T-helper 1 cell treated with Interleukin-12 subunit alpha and Interleukin-12 subunit beta and Interleukin-4 antibody, amounts not matched to agents 30 μg/mL and 1 μg/mL, for 36 hours (primary cell): ENCODE results near the gene BCKDHA.
"Not testable (repeated sequence)": the region's sequence is repeated elsewhere in the genome, so short reads cannot be mapped to it uniquely, and the experiment has no call there.

Experiments used
- H3K27ac Mint-ChIP-seq: one replicate; pipeline ENCODE4 v1.8.0; 2021; ENCODE audit warnings: mild to moderate bottlenecking, mixed read lengths
- H3K27me3 Mint-ChIP-seq: one replicate; pipeline ENCODE4 v1.8.0; 2021; ENCODE audit warnings: low read depth, mixed read lengths
- H3K36me3 Mint-ChIP-seq: one replicate; pipeline ENCODE4 v1.8.0; 2021; ENCODE audit warnings: low read depth, mixed read lengths
- H3K4me1 Mint-ChIP-seq: one replicate; pipeline ENCODE4 v1.8.0; 2021; ENCODE audit warnings: low read depth, mixed read lengths
- H3K4me3 Mint-ChIP-seq: one replicate; pipeline ENCODE4 v1.8.0; 2021; ENCODE audit warnings: mild to moderate bottlenecking, moderate library complexity, mixed read lengths
- H3K9me3 Mint-ChIP-seq: one replicate; pipeline ENCODE4 v1.8.0; 2021; ENCODE audit warnings: mixed read lengths

The BCKDHA gene

DNA sequence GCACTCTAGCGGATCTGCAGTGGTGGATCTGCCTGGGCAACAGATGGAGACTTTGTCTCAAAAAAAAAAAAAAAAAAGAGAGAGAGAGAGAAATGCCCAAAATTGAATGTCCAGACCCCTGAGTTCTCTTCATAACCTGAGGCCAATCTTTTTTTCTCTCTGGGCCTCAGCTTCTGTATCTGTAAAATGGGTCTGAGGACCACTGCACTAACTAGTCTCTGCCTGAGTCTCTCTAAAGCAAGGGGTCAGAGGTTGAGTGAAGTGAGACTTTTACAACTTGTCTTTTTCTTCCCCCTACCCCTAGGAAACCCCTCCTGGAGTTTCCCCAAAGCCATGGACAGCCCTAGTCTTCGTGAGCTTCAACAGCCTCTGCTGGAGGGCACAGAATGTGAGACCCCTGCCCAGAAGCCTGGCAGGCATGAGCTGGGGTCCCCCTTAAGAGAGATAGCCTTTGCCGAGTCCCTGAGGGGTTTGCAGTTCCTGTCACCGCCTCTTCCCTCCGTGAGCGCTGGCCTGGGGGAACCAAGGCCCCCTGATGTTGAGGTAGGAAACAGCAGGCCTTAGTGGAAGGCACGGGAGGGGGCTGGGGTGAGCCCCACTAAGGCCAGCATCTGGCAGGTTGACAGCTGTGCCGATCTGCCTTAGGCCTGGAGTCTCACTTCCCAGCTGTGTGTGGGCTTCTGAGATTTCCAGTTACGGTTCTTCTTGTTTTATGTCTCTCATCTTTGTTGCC is 19.5 kb upstream of the BCKDHA start:
- no peaks in the 10 kb centered on the region for H3K27me3 Mint-ChIP-seq
- H3K27ac Mint-ChIP-seq = no peak overlapping the region
- H3K4me1 Mint-ChIP-seq = peaks cover 10% of the 10 kb centered on the region
- H3K4me3 Mint-ChIP-seq = no peak overlapping the region
- H3K36me3 Mint-ChIP-seq = no peaks in the 10 kb centered on the region
- H3K9me3 Mint-ChIP-seq = no peaks in the 10 kb centered on the region

DNA sequence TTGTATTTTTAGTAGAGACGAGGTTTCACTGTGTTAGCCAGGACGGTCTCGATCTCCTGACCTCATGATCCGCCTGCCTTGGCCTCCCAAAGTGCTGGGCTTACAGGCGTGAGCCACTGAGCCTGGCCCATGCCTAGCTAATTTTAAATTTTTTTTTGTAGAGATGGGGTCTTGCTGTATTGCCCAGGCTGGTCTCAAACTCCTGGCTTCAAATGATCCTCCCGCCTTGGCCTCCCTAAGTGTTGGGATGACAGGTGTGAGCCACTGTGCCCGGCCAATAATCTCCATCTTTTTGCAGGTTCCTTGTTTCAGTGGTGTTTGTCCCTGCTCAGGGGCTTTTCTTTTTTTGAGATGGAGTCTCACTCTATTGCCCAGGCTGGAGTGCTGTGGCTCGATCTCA is 16.1 kb upstream of the BCKDHA start:
- not testable (repeated sequence) for H3K4me1 Mint-ChIP-seq, H3K4me3 Mint-ChIP-seq

DNA sequence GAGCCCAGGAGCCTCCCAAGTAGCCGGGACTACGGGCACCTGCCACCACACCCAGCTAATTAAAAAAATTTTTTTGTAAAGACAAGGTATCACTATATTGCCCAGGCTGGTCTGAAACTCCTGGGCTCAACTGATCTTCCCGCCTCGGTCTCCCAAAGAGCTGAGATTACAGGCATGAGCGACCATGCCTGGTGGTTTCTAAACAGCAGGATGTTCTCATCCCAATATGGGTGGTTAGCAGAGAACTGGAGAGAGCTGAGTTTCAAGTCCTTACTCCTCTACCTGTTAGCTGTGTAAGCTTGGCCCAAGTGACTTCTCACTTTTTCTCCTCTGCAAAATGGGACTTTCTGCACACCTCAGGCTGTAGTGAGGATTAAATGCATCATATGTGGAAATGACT is 13.3 kb upstream of the BCKDHA start:
- Mint-ChIP-seq H3K4me1 (no peaks in the 10 kb centered on the region), H3K27me3 (no peaks in the 10 kb centered on the region), H3K4me3 (no peak overlapping the region), H3K36me3 (no peaks in the 10 kb centered on the region), H3K27ac (no peak overlapping the region), H3K9me3 (no peaks in the 10 kb centered on the region)

More for the DNA sequence above, 16.1 kb upstream of the BCKDHA start:
- H3K9me3 Mint-ChIP-seq, H3K27me3 Mint-ChIP-seq, H3K36me3 Mint-ChIP-seq, H3K27ac Mint-ChIP-seq: not testable (repeated sequence)

DNA sequence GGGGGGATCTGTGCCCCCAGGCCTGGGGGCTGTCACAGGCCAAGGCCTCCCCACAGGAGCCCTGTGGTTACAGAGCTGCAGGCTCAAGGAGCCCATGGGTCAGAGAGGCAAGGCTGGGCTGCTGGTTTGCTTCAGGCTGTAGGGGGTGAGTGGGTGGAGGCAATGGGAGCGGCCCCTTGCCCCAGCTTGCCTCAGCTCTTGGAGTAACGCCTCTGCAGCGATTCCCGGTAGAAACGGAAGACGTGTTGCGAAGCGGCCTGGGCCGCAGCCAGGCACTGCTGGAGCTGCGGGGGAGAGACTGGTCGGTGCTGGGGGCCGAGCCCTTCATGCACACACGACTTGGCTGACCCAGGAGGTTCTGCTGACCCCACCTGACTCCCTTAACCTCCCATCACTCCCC is 11.2 kb upstream of the BCKDHA start:
- peaks cover 2% of the 10 kb centered on the region for H3K36me3 Mint-ChIP-seq
- no peaks in the 10 kb centered on the region for H3K4me1 Mint-ChIP-seq
- no peak overlapping the region for H3K27ac Mint-ChIP-seq
- H3K9me3 Mint-ChIP-seq = no peaks in the 10 kb centered on the region
- no peak overlapping the region for H3K4me3 Mint-ChIP-seq
- no peaks in the 10 kb centered on the region for H3K27me3 Mint-ChIP-seq

GRCh38 chr19:41391618-41392017 is 6.0 kb upstream of the BCKDHA start:
- H3K36me3 Mint-ChIP-seq = peaks cover 8% of the 10 kb centered on the region
- no peak overlapping the region for H3K4me3 Mint-ChIP-seq
- no peaks in the 10 kb centered on the region for H3K9me3 Mint-ChIP-seq
- peaks cover 13% of the 10 kb centered on the region for H3K4me1 Mint-ChIP-seq
- no peaks in the 10 kb centered on the region for H3K27me3 Mint-ChIP-seq
- no peak overlapping the region for H3K27ac Mint-ChIP-seq

DNA sequence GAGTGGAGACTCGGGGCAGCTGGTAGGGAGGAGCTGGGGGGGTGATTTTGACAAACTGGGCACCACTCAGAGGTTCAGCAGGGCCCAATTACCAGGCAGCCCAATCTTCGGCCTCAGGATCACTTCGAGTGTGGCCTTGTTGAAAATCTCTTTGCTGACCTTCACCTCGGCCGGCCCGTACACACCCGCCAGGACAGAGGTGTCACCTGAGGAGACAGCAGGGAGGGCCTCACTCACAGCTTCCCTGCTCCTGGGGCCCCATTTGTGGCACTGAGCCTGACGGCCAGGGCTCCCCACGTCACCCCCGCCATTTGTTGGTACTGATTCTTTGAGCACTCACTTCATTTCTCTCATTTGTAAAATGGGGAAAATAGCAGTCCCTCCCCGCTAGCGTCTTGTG is 4.8 kb upstream of the BCKDHA start:
- Mint-ChIP-seq H3K4me1 (peaks cover 13% of the 10 kb centered on the region), H3K4me3 (no peak overlapping the region), H3K36me3 (peaks cover 9% of the 10 kb centered on the region), H3K9me3 (no peaks in the 10 kb centered on the region), H3K27ac (no peak overlapping the region), H3K27me3 (no peaks in the 10 kb centered on the region)

GRCh38 chr19:41395355-41395754 is 2.3 kb upstream of the BCKDHA start:
- peak overlapping the region; percentile 67 for H3K27ac Mint-ChIP-seq
- H3K9me3 Mint-ChIP-seq = no peaks in the 10 kb centered on the region

DNA sequence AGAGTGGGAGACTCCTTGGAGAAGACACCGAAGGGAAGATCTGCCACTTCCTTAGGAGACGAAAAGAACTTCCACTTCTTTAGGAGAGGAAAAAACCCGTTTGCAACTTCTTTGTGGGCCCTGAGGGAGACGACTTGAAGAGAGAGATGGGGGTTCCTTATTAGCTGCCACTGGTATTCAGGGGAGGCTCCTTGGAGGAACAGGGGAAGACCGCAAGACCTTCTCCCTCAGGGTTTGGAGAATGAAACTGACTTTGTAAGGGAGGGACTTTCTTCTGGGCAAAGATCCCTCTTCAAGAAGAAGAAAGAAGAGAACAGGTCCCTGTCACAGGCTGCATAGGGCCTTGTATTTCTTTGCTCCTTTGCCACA is 416 bp downstream of the BCKDHA start:
- Mint-ChIP-seq H3K27ac (peak overlapping the region; percentile 100), H3K36me3 (peaks cover 4% of the 10 kb centered on the region), H3K27me3 (no peaks in the 10 kb centered on the region), H3K4me1 (peaks cover 29% of the 10 kb centered on the region), H3K4me3 (peak overlapping the region; percentile 97), H3K9me3 (no peaks in the 10 kb centered on the region)

More at GRCh38 chr19:41395355-41395754, 2.3 kb upstream of the BCKDHA start:
- Mint-ChIP-seq H3K4me1 (peaks cover 29% of the 10 kb centered on the region), H3K4me3 (peak overlapping the region; percentile 74), H3K27me3 (no peaks in the 10 kb centered on the region), H3K36me3 (peaks cover 9% of the 10 kb centered on the region)

GRCh38 chr19:41398598-41398997 is 980 bp downstream of the BCKDHA start:
- no peaks in the 10 kb centered on the region for H3K27me3 Mint-ChIP-seq
- peak overlapping the region; percentile 100 for H3K27ac Mint-ChIP-seq
- H3K4me1 Mint-ChIP-seq = peaks cover 29% of the 10 kb centered on the region
- no peaks in the 10 kb centered on the region for H3K9me3 Mint-ChIP-seq
- H3K4me3 Mint-ChIP-seq = peak overlapping the region; percentile 97
- H3K36me3 Mint-ChIP-seq = peaks cover 4% of the 10 kb centered on the region

DNA sequence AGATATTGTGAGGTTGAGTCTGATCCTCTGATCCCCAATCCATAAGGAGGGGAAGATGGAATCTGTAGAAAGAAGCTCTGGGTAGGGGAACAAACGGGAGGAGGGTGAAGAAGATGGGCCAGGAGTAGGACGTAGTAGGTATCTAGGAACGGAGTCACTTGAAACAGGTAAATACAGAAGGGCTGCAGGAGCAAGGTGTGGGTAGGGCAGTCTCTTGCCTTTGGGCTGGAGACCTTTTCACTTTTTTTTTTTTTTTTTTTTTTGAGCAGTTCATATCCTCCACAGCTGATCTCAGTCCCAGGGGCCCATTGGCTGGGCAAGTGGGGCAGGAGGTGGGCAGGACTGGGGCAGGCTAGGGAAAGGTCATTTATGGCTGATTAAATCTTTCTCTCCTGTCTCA is 1.5 kb downstream of the BCKDHA start:
- Mint-ChIP-seq H3K9me3 (no peaks in the 10 kb centered on the region), H3K36me3 (peaks cover 4% of the 10 kb centered on the region), H3K27me3 (no peaks in the 10 kb centered on the region), H3K4me3 (peak overlapping the region; percentile 97), H3K27ac (peak overlapping the region; percentile 18), H3K4me1 (peaks cover 29% of the 10 kb centered on the region)

- Mint-ChIP-seq H3K27ac (peak overlapping the region; percentile 42), H3K4me3 (peak overlapping the region; percentile 64), H3K36me3 (peaks cover 4% of the 10 kb centered on the region), H3K27me3 (no peaks in the 10 kb centered on the region), H3K4me1 (peaks cover 29% of the 10 kb centered on the region), H3K9me3 (no peaks in the 10 kb centered on the region)
Observed at GRCh38 chr19:41399525-41399924, 1.9 kb downstream of the BCKDHA start.

DNA sequence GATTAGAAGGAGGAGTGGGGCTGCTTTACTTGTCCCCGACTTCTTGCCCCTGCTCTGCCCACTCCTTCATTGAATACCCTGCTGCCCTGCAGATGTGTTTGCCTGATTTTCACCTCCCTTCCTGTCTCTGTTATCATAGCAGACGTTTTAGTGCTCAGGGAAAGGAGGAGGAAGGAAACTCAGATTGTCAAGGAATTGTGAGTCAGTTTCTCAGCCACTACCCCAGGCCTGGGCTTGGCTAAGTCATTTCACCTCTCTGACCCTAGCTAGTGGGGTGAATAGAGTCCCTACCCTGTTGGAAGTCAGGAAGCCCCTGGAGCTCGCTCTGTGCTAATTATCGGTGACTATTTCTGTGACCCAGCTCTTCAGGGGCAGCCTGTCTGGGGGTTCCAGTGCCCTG is 3.9 kb downstream of the BCKDHA start:
- Mint-ChIP-seq H3K9me3 (no peaks in the 10 kb centered on the region), H3K4me1 (peaks cover 17% of the 10 kb centered on the region), H3K36me3 (peaks cover 2% of the 10 kb centered on the region), H3K27me3 (no peaks in the 10 kb centered on the region), H3K27ac (no peak overlapping the region), H3K4me3 (no peak overlapping the region)

GRCh38 chr19:41402010-41402409 is 4.4 kb downstream of the BCKDHA start:
- no peak overlapping the region for H3K4me3 Mint-ChIP-seq
- H3K4me1 Mint-ChIP-seq = peaks cover 17% of the 10 kb centered on the region
- H3K9me3 Mint-ChIP-seq = no peaks in the 10 kb centered on the region
- H3K27ac Mint-ChIP-seq = no peak overlapping the region
- H3K27me3 Mint-ChIP-seq = no peaks in the 10 kb centered on the region
- peaks cover 3% of the 10 kb centered on the region for H3K36me3 Mint-ChIP-seq

GRCh38 chr19:41403181-41403970 is 5.8 kb downstream of the BCKDHA start:
- Mint-ChIP-seq H3K27me3 (no peaks in the 10 kb centered on the region), H3K4me3 (no peak overlapping the region), H3K36me3 (peaks cover 1% of the 10 kb centered on the region), H3K9me3 (no peaks in the 10 kb centered on the region), H3K27ac (no peak overlapping the region), H3K4me1 (peaks cover 13% of the 10 kb centered on the region)

GRCh38 chr19:41405776-41406175 is 8.2 kb downstream of the BCKDHA start:
- peaks cover 1% of the 10 kb centered on the region for H3K36me3 Mint-ChIP-seq
- peaks cover 4% of the 10 kb centered on the region for H3K4me1 Mint-ChIP-seq
- no peak overlapping the region for H3K27ac Mint-ChIP-seq
- no peak overlapping the region for H3K4me3 Mint-ChIP-seq
- H3K27me3 Mint-ChIP-seq = no peaks in the 10 kb centered on the region
- H3K9me3 Mint-ChIP-seq = no peaks in the 10 kb centered on the region
